GM23338 (cell line): ENCODE results near the gene C14orf119. TPM values are rescaled to one million over a fixed set of nuclear protein-coding genes. Genes with fewer than 3 reads are reported as not detected.

Experiments used
- ATAC-seq: fragments of 200-7000 bp; cut with Tn5 transposase; 3 replicates; pipeline ENCODE4 v1.9.1; 2020
- DNase-seq: peaks from one replicate; pipeline ENCODE4 v3.0.0-alpha.2; 2015; ENCODE audit warnings: low spot score
- H2AFZ ChIP-seq: fragments of 200-600 bp; sonication (generic); 2 replicates; pipeline ENCODE4 v1.8.0; 2016; ENCODE audit warnings: antibody characterized with exemption, mild to moderate bottlenecking, moderate library complexity
- H3F3A ChIP-seq: fragments of 200-600 bp; sonication (generic); replicated peaks from 2 replicates; pipeline ENCODE4 v1.8.0; 2017; ENCODE audit warnings: antibody characterized with exemption, mixed run types, low read depth
- H3K27ac ChIP-seq: fragments of 200-600 bp; sonication (generic); 2 replicates; pipeline ENCODE4 v1.6.1; 2016; ENCODE audit warnings: low read depth
- H3K27me3 ChIP-seq: fragments of 200-600 bp; sonication (generic); 2 replicates; pipeline ENCODE4 v1.8.0; 2016; ENCODE audit warnings: mild to moderate bottlenecking, mixed run types, moderate library complexity; ENCODE audit not compliant: insufficient read depth
- H3K36me3 ChIP-seq: fragments of 200-600 bp; sonication (generic); 2 replicates; pipeline ENCODE4 v1.8.0; 2016; ENCODE audit warnings: mild to moderate bottlenecking; ENCODE audit not compliant: insufficient read depth
- H3K4me1 ChIP-seq: fragments of 200-600 bp; sonication (generic); 2 replicates; pipeline ENCODE4 v1.8.0; 2016; ENCODE audit warnings: mild to moderate bottlenecking, moderate library complexity; ENCODE audit not compliant: insufficient read depth
- H3K4me2 ChIP-seq: fragments of 200-600 bp; sonication (generic); 2 replicates; pipeline ENCODE4 v1.7.1; 2017; ENCODE audit warnings: mixed run types
- H3K4me3 ChIP-seq: fragments of 200-600 bp; sonication (generic); 2 replicates; pipeline ENCODE4 v1.6.1; 2016; ENCODE audit warnings: mixed run types
- H3K79me2 ChIP-seq: fragments of 200-600 bp; sonication (generic); replicated peaks from 2 replicates; pipeline ENCODE4 v1.8.0; 2017; ENCODE audit warnings: mild to moderate bottlenecking; ENCODE audit not compliant: insufficient read depth
- H3K9me2 ChIP-seq: fragments of 200-600 bp; sonication (generic); 2 replicates; pipeline ENCODE4 v1.8.0; 2017; ENCODE audit not compliant: insufficient read depth
- H4K20me1 ChIP-seq: fragments of 200-600 bp; sonication (generic); replicated peaks from 2 replicates; pipeline ENCODE4 v1.8.0; 2017; ENCODE audit warnings: mild to moderate bottlenecking; ENCODE audit not compliant: insufficient read depth
- H3K27ac Mint-ChIP-seq: 2 replicates; pipeline ENCODE4 v1.8.0; 2020; ENCODE audit warnings: inconsistent platforms, mild to moderate bottlenecking, moderate library complexity, mixed read lengths
- H3K27me3 Mint-ChIP-seq: 3 replicates; pipeline ENCODE4 v1.8.0; 2022; ENCODE audit warnings: low read depth, mild to moderate bottlenecking, moderate library complexity, mixed read lengths, inconsistent platforms; ENCODE audit not compliant: insufficient read depth, poor library complexity
- H3K36me3 Mint-ChIP-seq: 3 replicates; pipeline ENCODE4 v1.8.0; 2021; ENCODE audit warnings: low read depth, mild to moderate bottlenecking, inconsistent platforms, moderate library complexity, mixed read lengths
- H3K4me1 Mint-ChIP-seq: 3 replicates; pipeline ENCODE4 v1.8.0; 2020; ENCODE audit warnings: mild to moderate bottlenecking, inconsistent platforms, mixed read lengths
- H3K4me3 Mint-ChIP-seq: 3 replicates; pipeline ENCODE4 v1.8.0; 2021; ENCODE audit warnings: moderate library complexity, mild to moderate bottlenecking, inconsistent platforms, mixed read lengths
- H3K9me3 Mint-ChIP-seq: 3 replicates; pipeline ENCODE4 v1.8.0; 2020; ENCODE audit warnings: moderate library complexity, mild to moderate bottlenecking, inconsistent platforms, mixed read lengths
- CREB1 ChIP-seq: fragments of 250-450 bp; sonication (Bioruptor Pico); IDR thresholded peaks from 2 replicates; pipeline ENCODE4 v1.5.0; 2020; ENCODE audit warnings: low read depth, mild to moderate bottlenecking, moderate library complexity
- JUNB ChIP-seq: IDR thresholded peaks from one replicate; pipeline ENCODE4 v1.6.1; 2016; ENCODE audit warnings: antibody characterized with exemption; ENCODE audit not compliant: unreplicated experiment
- POLR2AphosphoS5 ChIP-seq: IDR thresholded peaks from 2 replicates; pipeline ENCODE4 v1.6.1; 2016; ENCODE audit warnings: antibody characterized with exemption, low read depth
- STAT1 ChIP-seq: IDR thresholded peaks from one replicate; pipeline ENCODE4 v1.6.1; 2016; ENCODE audit warnings: antibody characterized with exemption; ENCODE audit not compliant: unreplicated experiment
- ZNF114 ChIP-seq: fragments of 250-450 bp; sonication (Bioruptor Pico); IDR thresholded peaks from 2 replicates; pipeline ENCODE4 v1.5.0; 2020; ENCODE audit warnings: mild to moderate bottlenecking, moderate library complexity
- polyA plus RNA-seq: library from polyadenylated mRNA; unstranded; fragments of >200 nt; fragmentation: Nextera tagmentation; extraction: Ambion mirVana; gene quantifications from 2 replicates; pipeline ENCODE4 v1.2.1, GENCODE V29; 2016
- total RNA-seq: library from RNA; depleted of rRNA; stranded (reverse); fragments of >200 nt; shearing (Covaris generic); gene quantifications from 2 replicates; pipeline ENCODE4 v1.2.3, GENCODE V29; 2014
- TF ChIP-seq, protein P1 (sequence below), 2 experiments: fragments of 200-600 bp in 1 of 2; sonication (generic) in 1 of 2; conservative IDR thresholded peaks; 2 replicates each; pipeline versions ENCODE4 v1.5.1 to v1.6.1; 2016 to 2017; ENCODE audit warnings: antibody characterized with exemption in 2 of 2, low read depth in 2 of 2, mild to moderate bottlenecking in 2 of 2, moderate library complexity in 1 of 2
- TF ChIP-seq, protein P2 (sequence below): IDR thresholded peaks from 2 replicates; pipeline ENCODE4 v1.6.1; 2016; ENCODE audit warnings: antibody characterized with exemption

Gene C14orf119
- total and polyA plus RNA-seq, 2 experiments from 2014 or later: 49.4 to 118 TPM

GRCh38 chr14:23093526-23093925, 1.8 kb upstream of the C14orf119 start:
- peaks cover 14% of the 10 kb centered on the region for H3K4me1 ChIP-seq
- TF ChIP-seq, protein P1, sequence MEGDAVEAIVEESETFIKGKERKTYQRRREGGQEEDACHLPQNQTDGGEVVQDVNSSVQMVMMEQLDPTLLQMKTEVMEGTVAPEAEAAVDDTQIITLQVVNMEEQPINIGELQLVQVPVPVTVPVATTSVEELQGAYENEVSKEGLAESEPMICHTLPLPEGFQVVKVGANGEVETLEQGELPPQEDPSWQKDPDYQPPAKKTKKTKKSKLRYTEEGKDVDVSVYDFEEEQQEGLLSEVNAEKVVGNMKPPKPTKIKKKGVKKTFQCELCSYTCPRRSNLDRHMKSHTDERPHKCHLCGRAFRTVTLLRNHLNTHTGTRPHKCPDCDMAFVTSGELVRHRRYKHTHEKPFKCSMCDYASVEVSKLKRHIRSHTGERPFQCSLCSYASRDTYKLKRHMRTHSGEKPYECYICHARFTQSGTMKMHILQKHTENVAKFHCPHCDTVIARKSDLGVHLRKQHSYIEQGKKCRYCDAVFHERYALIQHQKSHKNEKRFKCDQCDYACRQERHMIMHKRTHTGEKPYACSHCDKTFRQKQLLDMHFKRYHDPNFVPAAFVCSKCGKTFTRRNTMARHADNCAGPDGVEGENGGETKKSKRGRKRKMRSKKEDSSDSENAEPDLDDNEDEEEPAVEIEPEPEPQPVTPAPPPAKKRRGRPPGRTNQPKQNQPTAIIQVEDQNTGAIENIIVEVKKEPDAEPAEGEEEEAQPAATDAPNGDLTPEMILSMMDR (conservative IDR thresholded peaks at IDR 0.05; ENCODE audit: low read depth in 2 of 2): no peak
- TF ChIP-seq STAT1 (no peak), POLR2AphosphoS5 (no peak), ZNF114 (CRISPR knock-in tag) (no peak), JUNB (no peak), CREB1 (CRISPR knock-in tag) (no peak)
- TF ChIP-seq, protein P2, sequence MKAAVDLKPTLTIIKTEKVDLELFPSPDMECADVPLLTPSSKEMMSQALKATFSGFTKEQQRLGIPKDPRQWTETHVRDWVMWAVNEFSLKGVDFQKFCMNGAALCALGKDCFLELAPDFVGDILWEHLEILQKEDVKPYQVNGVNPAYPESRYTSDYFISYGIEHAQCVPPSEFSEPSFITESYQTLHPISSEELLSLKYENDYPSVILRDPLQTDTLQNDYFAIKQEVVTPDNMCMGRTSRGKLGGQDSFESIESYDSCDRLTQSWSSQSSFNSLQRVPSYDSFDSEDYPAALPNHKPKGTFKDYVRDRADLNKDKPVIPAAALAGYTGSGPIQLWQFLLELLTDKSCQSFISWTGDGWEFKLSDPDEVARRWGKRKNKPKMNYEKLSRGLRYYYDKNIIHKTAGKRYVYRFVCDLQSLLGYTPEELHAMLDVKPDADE: no peak
- DNase-seq (no peak), ATAC-seq (no peak)
- Mint-ChIP-seq H3K36me3 (peaks cover 58% of the 10 kb centered on the region), H3K4me3 (no peak overlapping the region; the same call in 2 of the 3 replicates), H3K9me3 (no peaks in the 10 kb centered on the region), H3K27me3 (peaks cover 2% of the 10 kb centered on the region), H3K4me1 (peaks cover 12% of the 10 kb centered on the region; the same call in 2 of the 3 replicates), H3K27ac (no peak overlapping the region)
- peaks cover 40% of the 10 kb centered on the region for H4K20me1 ChIP-seq
- peak overlapping the region; percentile 92 for H3K4me2 ChIP-seq
- peak overlapping the region; percentile 84 for H3K4me3 ChIP-seq
- H3K36me3 ChIP-seq: peaks cover 48% of the 10 kb centered on the region
- H2AFZ ChIP-seq: no peak overlapping the region
- H3K27me3 ChIP-seq: no peaks in the 10 kb centered on the region
- H3K27ac ChIP-seq: no peak overlapping the region
- H3K9me2 ChIP-seq: no peaks in the 10 kb centered on the region
- H3K79me2 ChIP-seq: peaks cover 76% of the 10 kb centered on the region
- no peaks in the 10 kb centered on the region; the same call in 1 of the 2 replicates for H3F3A ChIP-seq

- H3K79me2 ChIP-seq: peaks cover 80% of the 10 kb centered on the region
- H3F3A ChIP-seq: no peaks in the 10 kb centered on the region
- H3K27me3 ChIP-seq: no peaks in the 10 kb centered on the region
- Mint-ChIP-seq H3K4me1 (peaks cover 13% of the 10 kb centered on the region), H3K27me3 (peaks cover 2% of the 10 kb centered on the region), H3K27ac (no peak overlapping the region), H3K9me3 (no peaks in the 10 kb centered on the region), H3K36me3 (peaks cover 60% of the 10 kb centered on the region), H3K4me3 (no peak overlapping the region)
- peak overlapping the region; percentile 67 for H3K27ac ChIP-seq
- ATAC-seq: peak; percentile 73
- TF ChIP-seq, protein P2: no peak
- TF ChIP-seq, protein P1 (conservative IDR thresholded peaks at IDR 0.05; ENCODE audit: low read depth in 2 of 2): peak; percentile 30 to 36; a peak in 3 of 4 replicates
- no peak overlapping the region for H2AFZ ChIP-seq
- no peaks in the 10 kb centered on the region for H3K9me2 ChIP-seq
- peaks cover 43% of the 10 kb centered on the region for H3K36me3 ChIP-seq
- H4K20me1 ChIP-seq: peaks cover 40% of the 10 kb centered on the region
- H3K4me1 ChIP-seq: peaks cover 14% of the 10 kb centered on the region
- H3K4me2 ChIP-seq: peak overlapping the region; percentile 92
- H3K4me3 ChIP-seq: peak overlapping the region; percentile 84
- peak; percentile 96 for DNase-seq
These were observed 1.2 kb upstream of the C14orf119 start for GRCh38 chr14:23093991-23094665.
